COLO668 (cell line): Measurements from ENCODE around the gene SDE2.
"Not testable (repeated sequence)": the region's sequence is repeated elsewhere in the genome, so short reads cannot be mapped to it uniquely, and the experiment has no call there.

Source experiments
- DNase-seq: peaks from one replicate; lab custom pipeline; 2025; ENCODE audit not compliant: unreplicated experiment; lab: John Stamatoyannopoulos, UW

Gene SDE2

GRCh38 chr1:225945564-225945963, 53.6 kb downstream of the SDE2 start:
- no peak for DNase-seq

DNA sequence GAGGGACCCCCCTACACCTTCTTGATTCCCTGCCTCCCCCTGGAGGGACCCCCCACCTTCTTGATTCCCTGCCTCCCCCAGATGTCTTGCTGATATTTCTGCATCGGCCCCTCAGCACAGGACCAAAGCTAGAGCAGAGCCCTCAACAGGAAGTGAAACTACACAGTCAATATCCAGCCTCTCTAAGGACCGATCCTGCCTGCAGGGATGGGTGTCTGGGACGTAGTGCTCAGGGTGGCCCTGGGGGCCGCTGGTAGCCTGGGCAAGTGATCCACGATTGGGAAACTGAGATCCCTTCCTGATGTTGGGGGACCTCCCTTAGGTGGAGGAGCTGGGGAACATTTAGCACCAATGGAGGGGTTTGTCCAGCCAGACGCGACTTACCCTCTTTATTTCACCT, 54.2 kb downstream of the SDE2 start:
- DNase-seq, result no peak

GRCh38 chr1:225944387-225944786, 54.8 kb downstream of the SDE2 start:
- no peak for DNase-seq

DNA sequence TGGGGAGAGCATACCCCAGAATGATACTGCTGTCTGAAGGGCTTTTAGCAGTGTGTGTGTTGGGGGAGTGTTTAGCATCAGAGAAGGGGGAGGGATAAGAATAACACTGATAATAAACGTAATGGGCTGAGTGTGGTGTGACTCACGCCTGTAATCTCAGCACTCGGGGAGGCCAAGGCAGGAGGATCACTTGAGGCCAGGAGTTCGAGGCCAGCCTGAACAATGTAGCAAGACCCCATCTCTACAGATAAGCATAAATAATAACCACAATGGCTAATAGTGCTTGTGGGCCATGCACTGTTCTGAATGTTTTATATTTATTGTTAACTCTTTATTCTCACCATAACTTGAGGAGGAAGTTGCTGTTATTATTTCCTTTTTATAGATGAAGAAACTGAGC, 55.6 kb downstream of the SDE2 start:
- no peak for DNase-seq

- peak; percentile 36 for DNase-seq
Observed at GRCh38 chr1:225942574-225942973, 56.6 kb downstream of the SDE2 start.

DNA sequence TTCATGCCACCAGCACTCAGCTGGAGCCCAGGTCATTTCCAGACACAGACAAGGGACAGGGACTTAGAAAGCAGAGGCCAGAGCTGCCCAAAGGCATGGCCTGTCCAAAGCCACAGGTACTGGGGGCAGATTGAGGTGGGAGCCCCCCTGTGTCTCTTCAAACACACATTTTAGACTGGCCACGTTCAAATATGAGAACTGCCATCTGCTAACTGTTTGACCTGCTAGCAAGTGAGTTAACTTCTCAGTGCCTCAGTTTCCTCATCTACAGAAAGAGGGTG, 57.3 kb downstream of the SDE2 start:
- DNase-seq, result no peak

DNA sequence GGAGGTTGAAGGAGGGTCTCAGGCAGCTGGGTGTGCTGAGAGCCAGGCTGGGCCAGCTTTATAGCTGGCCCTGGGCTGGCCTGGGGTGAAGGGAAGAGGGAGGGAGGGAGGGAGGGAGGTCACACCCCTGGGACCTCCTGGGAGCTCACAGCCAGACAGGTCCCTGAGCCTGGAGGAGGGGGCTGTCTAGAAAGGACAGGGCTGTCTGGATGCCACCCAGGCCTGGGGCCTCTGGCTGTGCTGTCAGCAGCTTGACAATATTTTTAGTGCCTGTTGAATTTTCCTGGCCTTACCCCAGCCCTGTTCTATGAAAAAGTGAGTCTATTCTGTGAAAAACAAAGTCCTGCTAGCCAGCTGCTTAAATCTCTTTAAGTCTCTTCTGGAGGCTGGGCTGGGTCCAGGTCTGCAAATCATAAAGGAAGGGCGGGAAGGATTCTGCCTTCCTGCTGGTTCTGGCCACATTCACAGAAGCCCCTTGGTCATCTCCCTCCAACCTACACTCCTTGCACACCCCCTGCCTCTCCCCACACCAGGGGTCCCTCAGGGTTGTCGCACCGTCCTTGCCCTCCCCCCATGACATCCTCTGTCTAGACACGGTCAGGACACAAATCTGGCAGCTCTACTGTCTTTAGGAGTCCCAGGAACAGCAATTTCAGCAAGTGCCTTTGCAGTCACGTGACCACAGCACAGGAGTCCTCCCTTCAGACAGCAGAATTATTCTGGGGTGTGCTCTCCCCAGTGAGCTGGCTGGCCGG, 57.8 kb downstream of the SDE2 start, which contains the start of gene LEFTY2:
LEFTY2 (minus strand) TSS at position 34 of the 755 bp plus-strand sequence. CDS start 80 bp downstream, outside the sequence.
- DNase-seq, result no peak

DNA sequence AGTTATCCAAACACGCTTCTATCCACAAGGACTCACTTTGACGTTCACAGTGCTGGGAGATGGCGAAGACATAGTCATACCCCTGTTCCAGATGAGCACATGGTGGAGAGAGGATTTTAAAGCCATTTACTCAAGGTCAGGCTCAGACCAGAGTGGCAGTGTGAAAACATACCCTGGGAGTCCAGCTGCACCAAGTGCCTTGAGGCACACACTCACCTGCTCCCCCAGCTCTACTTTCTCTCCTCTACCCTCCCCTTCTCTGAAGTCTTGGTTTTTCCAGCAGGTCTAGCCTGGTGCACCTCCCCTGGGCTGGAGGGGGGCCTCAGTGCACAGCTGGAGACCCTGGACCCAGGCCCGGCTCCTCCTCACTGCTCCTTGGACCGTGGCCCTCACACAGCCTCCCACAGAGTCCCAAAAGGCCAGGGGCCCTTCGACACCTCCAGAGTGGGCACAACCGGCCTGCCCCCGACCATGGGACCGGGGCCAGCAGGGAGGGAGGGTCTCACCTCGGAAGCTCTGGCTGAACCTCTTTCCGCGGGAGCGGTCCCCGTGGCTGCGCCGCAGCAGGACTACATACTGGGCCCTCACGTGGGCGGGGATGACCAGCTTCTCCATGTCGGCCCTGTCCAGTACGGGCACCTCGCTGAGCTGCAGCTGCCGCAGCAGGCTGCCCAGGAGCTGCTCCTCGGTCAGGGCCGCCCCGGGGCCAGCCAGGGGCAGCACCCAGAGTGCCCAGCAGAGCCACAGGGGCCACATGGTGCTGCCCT, 58.6 kb downstream of the SDE2 start:
- DNase-seq, result no peak

- not testable (repeated sequence) for DNase-seq
Observed at GRCh38 chr1:225939939-225940310, 59.2 kb downstream of the SDE2 start.

DNA sequence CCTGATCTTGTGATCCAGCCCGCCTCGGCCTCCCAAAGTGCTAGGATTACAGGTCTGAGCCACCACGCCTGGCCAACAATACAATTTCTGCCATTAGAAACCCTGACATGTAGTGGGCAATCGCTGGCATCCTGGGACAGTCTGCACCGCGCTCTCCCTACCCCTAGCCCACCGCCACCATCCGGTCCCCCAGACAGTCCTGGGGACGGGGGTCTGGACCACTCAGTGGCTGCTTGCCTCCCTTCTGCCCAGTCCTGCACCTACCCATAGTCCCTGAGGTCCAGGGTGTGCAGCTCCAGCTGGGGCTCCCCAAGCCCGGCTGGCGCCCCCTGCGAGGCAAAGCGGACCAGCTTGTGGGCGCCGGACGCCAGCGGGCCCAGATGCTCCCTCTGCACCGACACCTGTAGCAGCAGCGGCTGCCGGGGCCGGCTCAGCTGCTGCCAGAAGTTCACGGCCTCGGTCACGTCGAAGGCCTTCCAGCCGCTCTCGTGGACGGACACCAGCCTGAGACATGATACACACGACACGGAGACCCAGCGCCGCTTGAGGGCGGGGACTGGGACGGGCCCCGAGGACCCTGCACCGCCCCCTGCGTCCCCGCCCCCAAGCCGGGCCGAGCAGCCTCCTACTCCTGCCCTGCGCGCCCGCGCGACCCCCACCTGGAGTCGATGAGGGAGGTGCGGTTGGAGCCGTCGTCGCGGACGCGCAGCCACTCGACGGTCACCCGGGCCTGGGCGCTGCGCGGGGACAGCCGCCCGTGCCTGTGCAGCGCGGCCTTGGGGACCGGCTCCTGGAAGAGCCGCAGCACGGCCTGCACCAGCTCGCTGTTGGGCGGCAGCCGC, 59.8 kb downstream of the SDE2 start:
- not testable (repeated sequence) for DNase-seq

- DNase-seq, result peak; percentile 26
Observed at GRCh38 chr1:225937048-225937968, 61.8 kb downstream of the SDE2 start.

- no peak for DNase-seq
Observed at GRCh38 chr1:225936523-225936922, 62.6 kb downstream of the SDE2 start.

- DNase-seq, result not testable (repeated sequence)
Observed at GRCh38 chr1:225936086-225936485, 63.1 kb downstream of the SDE2 start.

- DNase-seq, result no peak
Observed at GRCh38 chr1:225934711-225935110, 64.4 kb downstream of the SDE2 start.

- DNase-seq, result no peak
Observed at GRCh38 chr1:225933072-225933471, 66.1 kb downstream of the SDE2 start.
